GM23248 (cell line): ENCODE data around the gene MAPK6.

Experiments used
- EZH2 ChIP-seq: fragments of 200-600 bp; sonication (generic); IDR thresholded peaks from 2 replicates; pipeline ENCODE4 v1.6.1; 2018; ENCODE audit warnings: antibody characterized with exemption, mild to moderate bottlenecking; ENCODE audit not compliant: insufficient read depth, poor library complexity, severe bottlenecking
- EZH2phosphoT487 ChIP-seq: fragments of 200-600 bp; sonication (generic); IDR thresholded peaks from 2 replicates; pipeline ENCODE4 v1.6.1; 2018; ENCODE audit warnings: antibody characterized with exemption, moderate library complexity, mild to moderate bottlenecking, low read depth; ENCODE audit not compliant: insufficient read depth

- TF ChIP-seq EZH2phosphoT487 = no peak
- no peak for TF ChIP-seq EZH2
Measured at GRCh38 chr15:52012210-52012609, 6.8 kb upstream of the MAPK6 start.
